Testis (tissue), 2 donors: ENCODE measurements around the gene ZNF605.
A peak's percentile ranks its signal among the peaks of the same experiment; 100 is the strongest.

Source experiments
- CTCF ChIP-seq, 3 experiments: fragments of 450-650 bp in 2 of 3; fragments of 200-600 bp in 1 of 3; sonication (generic) in 1 of 3; IDR thresholded peaks; one replicate each; pipeline ENCODE4 v1.5.1; 2016 to 2019; ENCODE audit warnings: antibody characterized with exemption in 3 of 3, mild to moderate bottlenecking in 2 of 3, moderate library complexity in 1 of 3
- POLR2A ChIP-seq: fragments of 450-650 bp; IDR thresholded peaks from one replicate; pipeline ENCODE4 v1.6.1; 2017; ENCODE audit warnings: antibody characterized with exemption, mild to moderate bottlenecking, moderate library complexity

GRCh38 chr12:132986001-132986884, 30.1 kb upstream of the ZNF605 start, which contains the start of gene ZNF26:
- TF ChIP-seq CTCF (IDR thresholded peaks at IDR 0.05) (no peak), POLR2A (peak; percentile 23)
